GM12872 (cell line): ENCODE results near the gene HTRA3.

Source experiments
- TF ChIP-seq, protein P1 (sequence below): IDR thresholded peaks from 3 replicates; pipeline ENCODE4 v1.5.1; 2011; ENCODE audit warnings: low read depth, mild to moderate bottlenecking, low read length, moderate library complexity; ENCODE audit not compliant: insufficient read depth

HTRA3 gene

DNA sequence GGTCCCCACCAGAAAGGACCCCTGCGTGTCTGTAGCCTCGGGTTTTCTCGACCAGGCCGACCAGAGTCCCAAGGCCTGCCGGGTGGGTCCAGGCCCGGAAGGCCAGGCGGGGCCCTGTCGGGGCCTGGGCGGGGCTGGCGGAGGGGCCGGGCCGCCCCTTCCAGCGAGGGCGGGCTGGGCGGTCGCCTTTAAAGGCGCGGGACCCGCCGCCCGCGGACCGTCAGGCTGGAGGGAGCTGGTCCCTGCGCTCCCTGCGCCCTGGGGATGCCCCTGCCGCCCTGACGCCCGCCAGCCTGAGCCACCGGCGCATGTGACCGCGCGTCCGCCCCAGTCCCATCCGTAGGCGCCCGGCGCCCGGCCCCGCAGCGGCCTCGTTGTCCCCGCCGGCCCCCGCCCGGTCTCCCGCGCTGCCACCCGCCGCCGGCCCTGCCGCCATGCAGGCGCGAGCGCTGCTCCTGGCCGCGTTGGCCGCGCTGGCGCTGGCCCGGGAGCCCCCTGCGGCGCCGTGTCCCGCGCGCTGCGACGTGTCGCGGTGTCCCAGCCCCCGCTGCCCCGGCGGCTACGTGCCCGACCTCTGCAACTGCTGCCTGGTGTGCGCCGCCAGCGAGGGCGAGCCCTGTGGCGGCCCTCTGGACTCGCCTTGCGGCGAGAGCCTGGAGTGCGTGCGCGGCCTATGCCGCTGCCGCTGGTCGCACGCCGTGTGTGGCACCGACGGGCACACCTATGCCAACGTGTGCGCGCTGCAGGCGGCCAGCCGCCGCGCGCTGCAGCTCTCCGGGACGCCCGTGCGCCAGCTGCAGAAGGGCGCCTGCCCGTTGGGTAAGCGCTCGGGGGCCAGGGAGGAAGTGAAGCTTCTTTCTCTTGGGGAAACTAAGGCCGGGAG is at the start of gene HTRA3:
TSS of gene HTRA3 (plus strand) at position 220 of the 883 bp plus-strand sequence. CDS start at position 435, 215 bp downstream.
- TF ChIP-seq, protein P1, sequence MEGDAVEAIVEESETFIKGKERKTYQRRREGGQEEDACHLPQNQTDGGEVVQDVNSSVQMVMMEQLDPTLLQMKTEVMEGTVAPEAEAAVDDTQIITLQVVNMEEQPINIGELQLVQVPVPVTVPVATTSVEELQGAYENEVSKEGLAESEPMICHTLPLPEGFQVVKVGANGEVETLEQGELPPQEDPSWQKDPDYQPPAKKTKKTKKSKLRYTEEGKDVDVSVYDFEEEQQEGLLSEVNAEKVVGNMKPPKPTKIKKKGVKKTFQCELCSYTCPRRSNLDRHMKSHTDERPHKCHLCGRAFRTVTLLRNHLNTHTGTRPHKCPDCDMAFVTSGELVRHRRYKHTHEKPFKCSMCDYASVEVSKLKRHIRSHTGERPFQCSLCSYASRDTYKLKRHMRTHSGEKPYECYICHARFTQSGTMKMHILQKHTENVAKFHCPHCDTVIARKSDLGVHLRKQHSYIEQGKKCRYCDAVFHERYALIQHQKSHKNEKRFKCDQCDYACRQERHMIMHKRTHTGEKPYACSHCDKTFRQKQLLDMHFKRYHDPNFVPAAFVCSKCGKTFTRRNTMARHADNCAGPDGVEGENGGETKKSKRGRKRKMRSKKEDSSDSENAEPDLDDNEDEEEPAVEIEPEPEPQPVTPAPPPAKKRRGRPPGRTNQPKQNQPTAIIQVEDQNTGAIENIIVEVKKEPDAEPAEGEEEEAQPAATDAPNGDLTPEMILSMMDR = no peak

DNA sequence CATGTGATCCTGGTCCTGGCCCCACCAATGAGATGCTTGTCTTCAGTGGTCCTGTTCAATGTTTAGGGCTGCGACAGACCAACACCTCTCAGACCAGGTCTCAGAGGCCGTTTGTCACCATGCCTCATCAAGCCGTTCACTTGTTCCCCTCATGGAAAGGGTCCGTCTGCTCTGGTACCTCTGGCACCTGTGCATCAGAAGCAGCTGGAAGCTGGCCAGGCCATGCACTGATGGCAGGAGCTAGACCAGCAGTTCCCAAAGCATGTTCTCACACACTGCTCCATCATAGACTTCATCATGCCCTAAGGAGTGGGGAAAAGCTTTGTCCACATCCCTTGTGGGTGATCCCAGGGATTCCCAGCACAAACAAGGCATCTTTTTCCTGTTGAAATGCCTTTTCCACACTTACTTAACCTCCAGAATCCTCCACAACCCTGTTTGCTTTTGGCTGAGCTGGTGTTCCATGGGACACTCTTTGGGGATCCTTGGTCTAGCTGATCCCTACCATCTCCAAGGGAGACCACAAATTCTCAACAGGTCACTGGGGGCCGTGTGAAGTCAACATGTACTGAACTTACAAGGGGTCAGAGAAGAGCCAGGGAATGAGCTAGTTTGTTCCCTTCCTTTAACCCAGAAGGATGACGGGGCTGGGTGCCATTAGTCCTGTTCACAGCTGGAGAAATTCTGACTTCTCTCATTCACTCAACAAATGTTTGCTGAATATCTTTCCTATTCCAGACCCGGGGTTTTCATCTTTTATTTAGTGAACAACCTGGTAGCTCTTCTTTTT is 48.7 kb upstream of the HTRA3 start:
- TF ChIP-seq, protein P1 = no peak

DNA sequence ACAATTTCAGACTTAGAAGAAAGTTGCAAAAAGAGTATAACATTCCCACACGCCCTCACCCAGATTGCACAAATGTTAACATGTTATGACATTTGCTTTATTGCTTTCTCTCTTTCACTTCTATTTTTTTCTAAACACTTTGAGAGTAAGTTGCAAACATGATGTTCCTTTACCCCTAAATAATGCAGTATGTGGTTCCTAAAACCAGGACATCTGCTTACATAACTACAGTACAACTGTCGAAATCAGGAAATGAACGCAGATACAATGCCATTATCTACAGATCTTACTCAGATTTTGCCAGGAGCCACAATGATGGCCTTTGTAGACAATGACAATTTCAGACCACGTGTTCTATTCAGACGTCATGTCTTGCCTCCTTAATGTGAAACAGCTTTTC is 48.1 kb upstream of the HTRA3 start:
- TF ChIP-seq, protein P1 = no peak

DNA sequence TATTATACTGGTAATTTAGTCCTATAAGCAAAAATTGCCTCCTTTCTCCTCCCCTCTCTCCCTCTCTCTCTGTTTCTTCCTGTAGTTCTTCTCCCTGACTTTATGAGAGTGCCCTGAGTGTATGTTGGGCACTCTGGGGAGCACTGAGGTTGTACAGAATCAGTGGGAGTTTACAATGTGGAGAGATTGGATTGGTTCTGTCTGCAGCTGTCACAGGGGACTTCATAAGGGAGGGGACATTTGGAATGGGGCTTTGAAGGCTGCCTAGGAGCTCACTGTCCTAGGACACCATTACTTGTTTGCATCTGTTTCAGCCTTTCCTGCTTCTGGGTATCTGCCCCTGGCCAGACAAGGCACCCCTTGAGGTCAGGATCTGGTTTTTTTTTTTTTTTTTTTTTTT is 47.6 kb upstream of the HTRA3 start:
- TF ChIP-seq, protein P1 = no peak

DNA sequence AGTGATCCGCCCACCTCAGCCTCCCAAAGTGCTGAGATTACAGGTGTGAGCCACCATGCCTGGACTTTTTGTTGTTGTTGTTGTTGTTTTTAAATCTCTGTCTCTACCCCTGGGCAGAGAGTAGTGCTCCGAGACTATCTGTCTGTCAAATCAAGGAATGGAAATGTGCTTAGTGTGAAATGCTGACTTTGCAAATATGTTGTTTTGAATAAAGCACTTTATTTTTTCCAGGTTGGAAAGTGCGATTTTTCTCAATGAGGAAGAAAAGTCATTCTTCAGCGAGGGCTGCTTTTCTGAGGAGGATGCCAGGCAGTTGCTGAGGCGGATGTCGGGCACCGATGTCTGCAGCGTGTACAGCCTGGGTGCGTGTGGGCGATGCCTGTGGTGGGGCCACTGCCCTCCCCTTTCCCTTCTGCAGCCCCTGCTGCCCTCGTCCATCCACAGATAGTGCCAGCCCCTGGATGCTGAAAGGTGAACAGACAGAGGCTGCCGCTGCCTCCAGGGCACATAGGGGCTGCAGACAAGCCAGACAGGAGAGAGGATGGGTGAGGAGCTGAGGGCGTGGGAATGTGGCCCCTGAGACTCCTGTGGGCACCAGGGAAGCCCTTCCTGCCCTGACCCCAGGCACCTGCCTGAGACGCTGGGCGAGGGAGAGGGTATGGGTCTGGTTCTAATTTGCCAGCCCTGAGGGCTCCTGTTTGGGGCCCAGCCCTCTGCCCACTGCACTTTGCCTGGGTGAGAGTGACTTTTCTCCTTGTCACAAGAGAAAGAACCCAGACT is 46.8 kb upstream of the HTRA3 start:
- TF ChIP-seq, protein P1 = no peak

DNA sequence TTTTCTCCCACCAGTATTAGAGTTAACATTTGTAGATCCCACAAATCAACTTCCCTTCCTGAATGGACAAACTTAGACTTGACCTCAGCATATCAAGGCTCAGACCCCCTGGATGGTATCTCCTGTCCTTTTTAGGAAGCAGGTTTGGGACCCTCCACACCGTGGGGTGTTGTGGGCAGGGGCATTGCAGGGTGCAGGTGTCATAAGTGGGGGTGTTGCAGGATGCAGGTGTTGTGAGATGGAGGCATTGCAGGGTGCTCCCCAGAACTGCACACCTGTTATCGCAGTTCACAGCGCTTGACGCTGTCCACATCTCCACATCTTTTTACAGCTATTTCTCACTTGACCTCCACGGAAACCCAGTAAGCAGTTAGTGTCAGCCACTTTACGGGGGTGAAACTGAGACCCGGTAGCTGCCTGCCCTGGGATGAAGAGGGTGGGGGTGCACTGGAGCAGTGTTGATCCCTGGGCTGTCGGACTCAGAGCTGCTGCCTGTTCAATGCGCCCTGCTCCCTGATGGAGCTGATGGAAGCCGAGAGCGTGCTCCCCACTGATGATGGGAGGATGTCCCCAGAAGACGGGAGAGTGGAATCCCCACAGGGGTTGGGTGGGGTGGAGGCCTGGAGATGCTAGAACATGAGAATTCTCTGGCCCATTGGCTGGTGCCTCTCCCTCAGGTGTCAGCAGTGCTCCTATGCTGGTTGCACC is 45.1 kb upstream of the HTRA3 start:
- TF ChIP-seq, protein P1 = no peak
